DOHH2 (cell line): ENCODE results near the gene CHML.

Source experiments
- H3F3A ChIP-seq: fragments of 200-600 bp; sonication (generic), shearing (Covaris generic); 2 replicates; pipeline ENCODE4 v1.6.0; 2016; ENCODE audit warnings: antibody characterized with exemption, mild to moderate bottlenecking; ENCODE audit not compliant: control insufficient read depth, insufficient read depth
- H3K27ac ChIP-seq: fragments of 200-600 bp; sonication (generic); 2 replicates; pipeline ENCODE4 v1.5.1; 2014; ENCODE audit warnings: low read depth, mild to moderate bottlenecking, low read length, moderate library complexity
- H3K27me3 ChIP-seq: fragments of 200-600 bp; sonication (generic); 2 replicates; pipeline ENCODE4 v1.6.1; 2014; ENCODE audit warnings: mild to moderate bottlenecking, low read length, mixed read lengths; ENCODE audit not compliant: control insufficient read depth
- H3K36me3 ChIP-seq: fragments of 200-600 bp; sonication (generic); 2 replicates; pipeline ENCODE4 v1.6.1; 2014; ENCODE audit warnings: mild to moderate bottlenecking, low read length, moderate library complexity, mixed read lengths; ENCODE audit not compliant: control insufficient read depth
- H3K4me1 ChIP-seq: fragments of 200-600 bp; sonication (generic); 2 replicates; pipeline ENCODE4 v1.6.1; 2014; ENCODE audit warnings: mild to moderate bottlenecking, low read length, mixed read lengths; ENCODE audit not compliant: control insufficient read depth
- H3K4me2 ChIP-seq: fragments of 200-600 bp; sonication (generic); 2 replicates; pipeline ENCODE4 v1.6.0; 2014; ENCODE audit warnings: mild to moderate bottlenecking, low read length, moderate library complexity
- H3K4me3 ChIP-seq: fragments of 200-600 bp; sonication (generic); 2 replicates; pipeline ENCODE4 v1.5.1; 2014; ENCODE audit warnings: mild to moderate bottlenecking, low read length, mixed read lengths
- H3K79me2 ChIP-seq: fragments of 200-600 bp; sonication (generic); 2 replicates; pipeline ENCODE4 v1.6.1; 2014; ENCODE audit warnings: mild to moderate bottlenecking, low read length, mixed read lengths; ENCODE audit not compliant: control insufficient read depth
- H3K9me2 ChIP-seq: fragments of 200-600 bp; sonication (generic); replicated peaks from 2 replicates; pipeline ENCODE4 v1.6.1; 2014; ENCODE audit warnings: mild to moderate bottlenecking, low read length, mixed read lengths; ENCODE audit not compliant: control insufficient read depth
- H3K9me3 ChIP-seq: fragments of 200-600 bp; sonication (generic); 2 replicates; pipeline ENCODE4 v1.6.1; 2014; ENCODE audit warnings: antibody characterized with exemption, low read length, mixed read lengths; ENCODE audit not compliant: control insufficient read depth, insufficient read depth
- H4K20me1 ChIP-seq: fragments of 200-600 bp; sonication (generic); 2 replicates; pipeline ENCODE4 v1.6.0; 2014; ENCODE audit warnings: low read depth, mild to moderate bottlenecking, antibody characterized with exemption, low read length, moderate library complexity; ENCODE audit not compliant: control insufficient read depth, insufficient read depth
- CTCF ChIP-seq: fragments of 200-600 bp; sonication (generic); IDR thresholded peaks from one replicate; pipeline ENCODE4 v1.5.1; 2014; ENCODE audit warnings: antibody characterized with exemption, mild to moderate bottlenecking, low read depth, low read length; ENCODE audit not compliant: poor library complexity, severe bottlenecking
- EZH2phosphoT487 ChIP-seq: fragments of 200-600 bp; sonication (generic); IDR thresholded peaks from 2 replicates; pipeline ENCODE4 v1.6.1; 2017; ENCODE audit warnings: borderline replicate concordance, mild to moderate bottlenecking, antibody characterized with exemption, low read length, moderate library complexity, mixed read lengths

Gene CHML

GRCh38 chr1:241632987-241633386 is 7.2 kb downstream of the CHML start:
- no peak overlapping the region for H3K4me2 ChIP-seq
- peaks cover 3% of the 10 kb centered on the region; the same call in 1 of the 2 replicates for H3F3A ChIP-seq
- TF ChIP-seq EZH2phosphoT487 (no peak), CTCF (no peak)
- no peaks in the 10 kb centered on the region for H3K9me2 ChIP-seq
- no peaks in the 10 kb centered on the region for H4K20me1 ChIP-seq
- H3K4me3 ChIP-seq = no peak overlapping the region
- H3K9me3 ChIP-seq = no peaks in the 10 kb centered on the region
- peaks cover 42% of the 10 kb centered on the region for H3K4me1 ChIP-seq
- no peak overlapping the region for H3K27ac ChIP-seq
- H3K79me2 ChIP-seq = peaks cover 8% of the 10 kb centered on the region; the same call in 1 of the 2 replicates
- H3K36me3 ChIP-seq = peaks cover 18% of the 10 kb centered on the region
- H3K27me3 ChIP-seq = no peaks in the 10 kb centered on the region

DNA sequence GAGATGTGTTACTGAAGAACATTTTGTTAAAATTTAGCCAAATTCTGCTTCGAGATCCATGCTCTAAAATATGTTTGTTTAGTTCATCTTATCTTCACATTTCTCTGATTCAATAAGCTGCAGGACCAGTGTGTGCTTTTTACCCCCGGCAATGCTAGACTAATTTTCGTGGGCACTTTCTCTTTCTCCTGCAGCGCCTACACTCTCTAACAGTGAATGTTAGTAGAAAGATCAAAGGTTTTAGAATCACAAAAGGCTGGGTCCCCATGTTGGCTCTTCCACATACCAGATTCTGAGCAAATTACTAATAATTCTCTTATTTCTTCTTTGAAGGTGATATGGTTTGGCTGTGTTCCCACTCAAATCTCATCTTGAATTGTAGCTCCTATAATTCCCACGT is 8.5 kb downstream of the CHML start:
- H3K36me3 ChIP-seq = peaks cover 14% of the 10 kb centered on the region
- H3K27me3 ChIP-seq = no peaks in the 10 kb centered on the region
- H3K79me2 ChIP-seq = no peaks in the 10 kb centered on the region
- peaks cover 8% of the 10 kb centered on the region; the same call in 1 of the 2 replicates for H3F3A ChIP-seq
- H3K4me2 ChIP-seq = no peak overlapping the region
- peaks cover 39% of the 10 kb centered on the region for H3K4me1 ChIP-seq
- no peak overlapping the region for H3K4me3 ChIP-seq
- no peak overlapping the region for H3K27ac ChIP-seq
- no peak for TF ChIP-seq CTCF
- TF ChIP-seq EZH2phosphoT487 = no peak
- no peaks in the 10 kb centered on the region for H3K9me3 ChIP-seq
- H3K9me2 ChIP-seq = no peaks in the 10 kb centered on the region
- no peaks in the 10 kb centered on the region for H4K20me1 ChIP-seq

GRCh38 chr1:241630899-241631298 is 9.3 kb downstream of the CHML start:
- peaks cover 9% of the 10 kb centered on the region; the same call in 1 of the 2 replicates for H3F3A ChIP-seq
- H3K9me2 ChIP-seq = no peaks in the 10 kb centered on the region
- H3K4me2 ChIP-seq = no peak overlapping the region

More at GRCh38 chr1:241630899-241631298, 9.3 kb downstream of the CHML start:
- no peak overlapping the region for H3K27ac ChIP-seq
- no peaks in the 10 kb centered on the region for H3K27me3 ChIP-seq
- TF ChIP-seq EZH2phosphoT487 (no peak), CTCF (no peak)
- H3K36me3 ChIP-seq = peaks cover 14% of the 10 kb centered on the region
- no peaks in the 10 kb centered on the region for H4K20me1 ChIP-seq
- H3K9me3 ChIP-seq = no peaks in the 10 kb centered on the region
- peaks cover 31% of the 10 kb centered on the region for H3K4me1 ChIP-seq
- H3K79me2 ChIP-seq = no peaks in the 10 kb centered on the region
- H3K4me3 ChIP-seq = no peak overlapping the region
